ENCODE data around the gene METTL27.
"Not testable (repeated sequence)": the region's sequence is repeated elsewhere in the genome, so short reads cannot be mapped to it uniquely, and the experiment has no call there.

METTL27 gene

DNA sequence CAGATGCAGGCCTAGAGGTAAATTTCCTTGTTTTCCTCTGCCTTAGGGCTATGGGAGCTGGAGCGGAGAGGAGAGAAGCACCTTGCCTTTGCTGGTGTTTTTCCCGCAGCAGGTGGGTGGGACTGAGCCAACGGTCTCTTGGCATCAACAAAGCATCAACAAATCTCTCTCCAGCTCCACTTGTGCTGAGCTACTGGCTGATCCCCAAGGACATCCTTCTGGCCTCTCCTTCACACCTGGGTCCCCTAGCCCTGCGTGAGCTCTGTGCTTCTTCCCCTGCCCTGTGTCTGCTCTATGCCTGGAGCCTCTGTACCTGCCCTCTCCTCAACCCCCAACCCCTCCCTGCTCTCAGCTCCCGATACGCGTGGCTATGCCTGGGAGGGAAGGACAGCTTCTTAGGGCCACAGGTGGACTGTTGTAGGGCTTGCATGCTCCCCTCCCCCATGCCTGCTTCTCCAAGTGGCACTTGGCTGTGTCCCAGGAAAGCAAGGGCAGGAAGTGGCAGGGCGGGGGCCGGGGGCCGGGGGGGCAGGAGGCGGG, 14.7 kb downstream of the METTL27 start:
- H3K27ac Mint-ChIP-seq, result peak overlapping the region; percentile 95 to 97 (median 96)
- H3K4me1 Mint-ChIP-seq, result peaks cover 45% of the 10 kb centered on the region
- no peak for TF ChIP-seq CTCF (IDR thresholded peaks at IDR 0.05; ENCODE audit: unreplicated experiment in 3 of 3)
- H3K36me3 Mint-ChIP-seq (ENCODE audit: low read depth), result no peaks in the 10 kb centered on the region
- H3K27me3 Mint-ChIP-seq (ENCODE audit: low read depth), result peaks cover 31% of the 10 kb centered on the region
- no peaks in the 10 kb centered on the region for H3K9me3 Mint-ChIP-seq
- H3K4me3 Mint-ChIP-seq, result peak overlapping the region in 2 of 3 experiments; percentile 8 to 22

- Mint-ChIP-seq H3K9me3 (no peaks in the 10 kb centered on the region), H3K27ac (peak overlapping the region in 2 of 3 experiments; percentile 52 to 72)
- no peak for TF ChIP-seq CTCF (IDR thresholded peaks at IDR 0.05; ENCODE audit: unreplicated experiment in 3 of 3)
Observed at GRCh38 chr7:73824986-73825385, 17.3 kb downstream of the METTL27 start.

GRCh38 chr7:73823873-73824592, 18.3 kb downstream of the METTL27 start:
- Mint-ChIP-seq H3K27me3 (ENCODE audit: low read depth) (peaks cover 21% of the 10 kb centered on the region), H3K4me3 (no peak overlapping the region), H3K36me3 (ENCODE audit: low read depth) (no peaks in the 10 kb centered on the region), H3K27ac (no peak overlapping the region), H3K9me3 (no peaks in the 10 kb centered on the region), H3K4me1 (peaks cover 31% of the 10 kb centered on the region)
- TF ChIP-seq CTCF (IDR thresholded peaks at IDR 0.05; ENCODE audit: unreplicated experiment in 3 of 3), result no peak

More at GRCh38 chr7:73824986-73825385, 17.3 kb downstream of the METTL27 start:
- Mint-ChIP-seq H3K4me3 (no peak overlapping the region), H3K36me3 (ENCODE audit: low read depth) (no peaks in the 10 kb centered on the region), H3K4me1 (peaks cover 37% of the 10 kb centered on the region), H3K27me3 (ENCODE audit: low read depth) (peaks cover 25% of the 10 kb centered on the region)

DNA sequence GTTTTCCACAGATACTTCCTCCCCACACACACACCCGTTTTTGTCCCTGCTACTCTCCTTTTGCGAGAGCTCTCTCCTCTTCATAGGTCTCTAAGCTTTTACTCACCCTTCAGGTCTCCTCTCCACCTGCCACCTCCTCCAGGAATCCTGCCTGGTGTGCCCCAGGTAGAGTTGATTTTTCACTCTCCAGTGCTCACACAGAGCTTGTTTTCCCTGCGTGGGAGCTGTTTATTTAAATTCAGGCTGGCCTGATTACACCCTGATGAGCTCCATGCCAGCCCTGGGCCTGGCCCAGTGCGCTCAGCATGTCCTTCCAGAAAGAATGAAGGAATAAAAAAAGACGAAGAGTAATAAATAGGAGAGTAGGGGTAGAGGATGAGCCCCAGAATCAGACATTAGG, 19.1 kb downstream of the METTL27 start:
- no peaks in the 10 kb centered on the region for H3K9me3 Mint-ChIP-seq
- TF ChIP-seq CTCF (IDR thresholded peaks at IDR 0.05; ENCODE audit: unreplicated experiment in 3 of 3), result no peak

DNA sequence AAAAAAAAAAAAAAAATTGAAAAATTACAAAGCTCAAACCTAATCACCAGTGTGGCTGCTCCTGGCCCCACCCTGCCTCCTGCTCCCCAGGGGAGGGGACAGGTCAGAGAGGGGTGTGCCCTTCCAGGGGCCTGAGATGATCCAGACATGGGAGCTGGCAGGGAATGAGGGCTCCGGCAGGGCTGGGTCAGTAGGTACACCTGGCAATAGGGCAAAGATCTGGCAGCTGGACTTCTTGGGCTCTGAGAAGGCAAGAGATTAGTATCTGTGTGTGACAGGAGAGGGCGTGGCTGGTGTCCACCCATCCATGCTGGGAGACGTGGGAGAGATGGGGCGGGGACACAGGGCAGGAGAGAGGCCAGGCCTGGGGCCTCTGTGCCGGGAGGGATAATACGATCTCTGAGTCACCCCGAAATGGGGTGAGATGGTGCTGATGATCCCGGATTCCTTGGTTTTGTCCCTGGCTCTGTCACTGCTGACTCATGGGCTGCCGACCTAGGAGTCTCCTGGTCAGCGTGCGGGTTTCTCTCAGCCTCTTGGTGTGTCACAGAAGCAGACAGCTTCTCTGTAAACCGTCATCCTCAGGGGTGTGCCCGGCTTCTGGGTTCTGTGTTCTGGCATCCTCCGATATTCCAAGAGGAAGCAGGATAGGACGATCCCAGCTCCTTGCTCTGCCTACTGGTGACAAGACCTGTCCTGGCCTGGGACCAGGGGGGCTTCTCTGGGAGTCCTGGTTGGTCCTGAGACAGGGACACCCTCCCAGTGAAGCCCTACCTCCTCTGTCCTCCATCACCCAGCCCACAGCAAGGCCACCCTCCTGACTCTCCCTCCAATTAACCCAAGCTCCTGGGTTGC, 19.8 kb downstream of the METTL27 start:
- H3K4me1 Mint-ChIP-seq, result peaks cover 18% of the 10 kb centered on the region
- no peaks in the 10 kb centered on the region for H3K36me3 Mint-ChIP-seq (ENCODE audit: low read depth)

More for the DNA sequence above, 19.1 kb downstream of the METTL27 start:
- Mint-ChIP-seq H3K27me3 (ENCODE audit: low read depth) (peaks cover 17% of the 10 kb centered on the region), H3K36me3 (ENCODE audit: low read depth) (no peaks in the 10 kb centered on the region), H3K4me1 (peaks cover 25% of the 10 kb centered on the region), H3K27ac (peak overlapping the region; percentile 32 to 85 (median 80)), H3K4me3 (peak overlapping the region in 1 of 3 experiments; percentile 10)

GRCh38 chr7:73821597-73822285, 20.6 kb downstream of the METTL27 start:
- H3K4me3 Mint-ChIP-seq, result peak overlapping the region in 1 of 3 experiments; percentile 5
- not testable (repeated sequence) for H3K9me3 Mint-ChIP-seq; H3K36me3 Mint-ChIP-seq (ENCODE audit: low read depth); H3K4me1 Mint-ChIP-seq
- H3K27ac Mint-ChIP-seq, result peak overlapping the region; percentile 43 to 94 (median 80)
- peaks cover 13% of the 10 kb centered on the region for H3K27me3 Mint-ChIP-seq (ENCODE audit: low read depth)

More for the DNA sequence above, 19.8 kb downstream of the METTL27 start:
- Mint-ChIP-seq H3K27me3 (ENCODE audit: low read depth) (peaks cover 14% of the 10 kb centered on the region), H3K4me3 (peak overlapping the region in 1 of 3 experiments; percentile 16), H3K9me3 (no peaks in the 10 kb centered on the region), H3K27ac (peak overlapping the region; percentile 66 to 85 (median 80))
- no peak for TF ChIP-seq CTCF (IDR thresholded peaks at IDR 0.05; ENCODE audit: unreplicated experiment in 3 of 3)

Measured in nephron (organoid).